KMS-11 (cell line): Measurements from ENCODE around the gene COL10A1.

Experiments used
- H2AFZ ChIP-seq: fragments of 200-600 bp; sonication (generic); 2 replicates; pipeline ENCODE4 v1.6.1; 2016; ENCODE audit warnings: antibody characterized with exemption, mixed run types, low read depth
- H3K27ac ChIP-seq: fragments of 200-600 bp; sonication (generic); 2 replicates; pipeline ENCODE4 v1.6.1; 2016; ENCODE audit warnings: mild to moderate bottlenecking, mixed run types
- H3K27me3 ChIP-seq: fragments of 200-600 bp; sonication (generic); 2 replicates; pipeline ENCODE4 v1.6.1; 2017; ENCODE audit warnings: mild to moderate bottlenecking, low read depth, mixed run types, moderate library complexity; ENCODE audit not compliant: insufficient read depth
- H3K36me3 ChIP-seq: fragments of 200-600 bp; sonication (generic); 2 replicates; pipeline ENCODE4 v1.6.1; 2017; ENCODE audit warnings: mild to moderate bottlenecking, mixed run types; ENCODE audit not compliant: insufficient read depth
- H3K4me1 ChIP-seq: fragments of 200-600 bp; sonication (generic); 2 replicates; pipeline ENCODE4 v1.6.1; 2016; ENCODE audit warnings: mild to moderate bottlenecking, low read depth, mixed run types; ENCODE audit not compliant: poor library complexity, severe bottlenecking
- H3K4me2 ChIP-seq: fragments of 200-600 bp; sonication (generic); 2 replicates; pipeline ENCODE4 v1.7.0; 2016; ENCODE audit warnings: mild to moderate bottlenecking, mixed run types
- H3K4me3 ChIP-seq: fragments of 200-600 bp; sonication (generic); IDR thresholded peaks from 2 replicates; pipeline ENCODE4 v1.6.1; 2017; ENCODE audit warnings: low read depth, low read length, mixed read lengths; ENCODE audit not compliant: insufficient read depth
- H3K79me2 ChIP-seq: fragments of 200-600 bp; sonication (generic); 2 replicates; pipeline ENCODE4 v1.6.1; 2016; ENCODE audit warnings: low read depth, mixed run types; ENCODE audit not compliant: insufficient read depth
- H3K9ac ChIP-seq: fragments of 200-600 bp; sonication (generic); 2 replicates; pipeline ENCODE4 v1.6.1; 2016; ENCODE audit warnings: mild to moderate bottlenecking, mixed run types
- H4K20me1 ChIP-seq: fragments of 200-600 bp; sonication (generic); 2 replicates; pipeline ENCODE4 v1.6.1; 2016; ENCODE audit warnings: mild to moderate bottlenecking, mixed run types; ENCODE audit not compliant: insufficient read depth
- TF ChIP-seq, protein P1 (sequence below): fragments of 200-600 bp; sonication (generic); conservative IDR thresholded peaks from 2 replicates; pipeline ENCODE4 v1.6.1; 2017; ENCODE audit warnings: low read depth, mild to moderate bottlenecking, antibody characterized with exemption, low read length, moderate library complexity, mixed read lengths

The COL10A1 gene

DNA sequence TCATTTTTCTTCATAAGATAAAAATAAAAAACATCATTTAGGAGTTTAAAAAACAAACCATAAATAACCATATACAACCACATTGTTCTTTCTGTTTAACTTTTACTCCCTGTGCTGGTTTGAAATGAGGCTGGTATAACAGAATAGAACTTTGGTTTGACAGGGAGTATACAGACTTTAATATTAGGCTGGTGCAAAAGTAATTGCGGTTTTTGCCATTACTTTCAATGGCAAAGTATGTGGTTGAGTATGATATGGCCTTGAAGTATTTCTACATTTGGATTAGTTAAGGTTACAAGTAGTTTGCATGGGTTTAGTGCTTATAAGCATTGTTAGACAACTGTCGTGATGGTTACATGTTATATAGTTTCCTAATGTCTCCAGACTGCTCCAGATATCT, 29.0 kb upstream of the COL10A1 start:
- Histone ChIP-seq H3K9ac (no peak overlapping the region), H3K4me2 (no peak overlapping the region), H3K79me2 (no peaks in the 10 kb centered on the region), H2AFZ (no peak overlapping the region), H3K36me3 (no peaks in the 10 kb centered on the region), H3K4me3 (no peak overlapping the region), H3K27me3 (no peaks in the 10 kb centered on the region), H4K20me1 (no peaks in the 10 kb centered on the region), H3K4me1 (no peaks in the 10 kb centered on the region), H3K27ac (no peak overlapping the region)
- TF ChIP-seq, protein P1, sequence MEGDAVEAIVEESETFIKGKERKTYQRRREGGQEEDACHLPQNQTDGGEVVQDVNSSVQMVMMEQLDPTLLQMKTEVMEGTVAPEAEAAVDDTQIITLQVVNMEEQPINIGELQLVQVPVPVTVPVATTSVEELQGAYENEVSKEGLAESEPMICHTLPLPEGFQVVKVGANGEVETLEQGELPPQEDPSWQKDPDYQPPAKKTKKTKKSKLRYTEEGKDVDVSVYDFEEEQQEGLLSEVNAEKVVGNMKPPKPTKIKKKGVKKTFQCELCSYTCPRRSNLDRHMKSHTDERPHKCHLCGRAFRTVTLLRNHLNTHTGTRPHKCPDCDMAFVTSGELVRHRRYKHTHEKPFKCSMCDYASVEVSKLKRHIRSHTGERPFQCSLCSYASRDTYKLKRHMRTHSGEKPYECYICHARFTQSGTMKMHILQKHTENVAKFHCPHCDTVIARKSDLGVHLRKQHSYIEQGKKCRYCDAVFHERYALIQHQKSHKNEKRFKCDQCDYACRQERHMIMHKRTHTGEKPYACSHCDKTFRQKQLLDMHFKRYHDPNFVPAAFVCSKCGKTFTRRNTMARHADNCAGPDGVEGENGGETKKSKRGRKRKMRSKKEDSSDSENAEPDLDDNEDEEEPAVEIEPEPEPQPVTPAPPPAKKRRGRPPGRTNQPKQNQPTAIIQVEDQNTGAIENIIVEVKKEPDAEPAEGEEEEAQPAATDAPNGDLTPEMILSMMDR = no peak

DNA sequence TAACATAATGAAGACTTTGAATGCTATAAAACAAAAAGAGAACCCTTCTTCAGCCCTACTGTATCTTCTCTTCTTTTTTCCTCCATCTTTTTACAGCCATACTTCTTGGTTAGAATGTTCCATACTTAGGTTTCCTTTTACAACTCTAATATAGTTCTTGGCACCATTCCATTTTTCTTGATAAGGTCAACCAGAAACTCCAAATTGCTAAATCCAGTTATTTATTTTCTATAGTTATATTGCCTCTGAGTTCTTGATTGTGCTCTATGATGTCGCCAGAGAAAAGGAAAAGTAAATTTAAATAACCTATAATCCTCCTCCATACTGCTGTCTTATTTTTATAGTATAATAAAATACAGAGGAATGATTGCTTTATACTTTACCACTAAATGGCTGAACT, 26.7 kb upstream of the COL10A1 start:
- H3K79me2 ChIP-seq = no peaks in the 10 kb centered on the region
- no peaks in the 10 kb centered on the region for H4K20me1 ChIP-seq
- no peak overlapping the region for H3K9ac ChIP-seq
- H3K27me3 ChIP-seq = no peaks in the 10 kb centered on the region
- no peak overlapping the region for H2AFZ ChIP-seq
- H3K36me3 ChIP-seq = no peaks in the 10 kb centered on the region
- H3K27ac ChIP-seq = no peak overlapping the region
- H3K4me1 ChIP-seq = no peaks in the 10 kb centered on the region
- no peak overlapping the region for H3K4me2 ChIP-seq
- H3K4me3 ChIP-seq = no peak overlapping the region
- TF ChIP-seq, protein P1 = no peak

DNA sequence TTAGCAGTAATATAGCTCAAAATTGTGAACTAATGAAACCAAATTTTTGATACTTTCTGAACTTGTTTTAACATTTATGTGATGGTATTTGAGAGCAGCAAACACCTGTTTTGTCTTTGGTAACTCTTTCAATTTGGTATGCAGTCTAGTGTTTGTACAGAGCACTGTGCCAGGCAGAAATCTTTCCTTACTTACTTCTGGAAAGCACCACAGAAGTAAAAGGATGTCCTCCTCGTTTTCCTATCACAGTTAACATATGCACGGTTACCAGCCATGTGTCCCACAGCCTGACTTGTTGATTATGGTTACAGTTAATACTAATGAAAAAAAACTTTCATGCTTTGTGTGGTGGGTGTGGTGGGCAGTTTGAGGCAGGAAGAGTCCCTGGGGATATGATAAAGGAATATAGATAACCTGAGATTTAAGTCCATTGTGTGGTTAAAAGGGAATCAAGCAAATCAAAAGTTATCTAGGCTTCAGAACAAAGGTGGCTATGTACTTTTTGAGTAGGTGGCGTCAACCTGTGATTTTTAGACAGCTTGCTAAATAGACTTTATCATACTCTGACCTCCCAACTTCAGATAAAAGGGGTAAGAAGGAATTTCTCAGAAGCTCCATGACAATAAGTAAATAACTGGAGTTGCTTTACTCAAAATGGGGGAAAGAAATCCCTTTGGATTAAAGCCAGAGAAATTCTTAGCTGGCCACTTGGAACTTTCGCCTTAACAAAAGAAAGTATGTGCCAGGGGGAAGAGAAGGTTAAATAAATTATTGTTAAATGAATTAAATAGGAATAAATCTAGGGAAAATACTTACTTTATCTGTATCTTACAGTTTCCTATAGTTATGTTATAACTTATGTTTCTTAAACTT, 20.1 kb upstream of the COL10A1 start:
- no peaks in the 10 kb centered on the region for H3K4me1 ChIP-seq
- H3K79me2 ChIP-seq = no peaks in the 10 kb centered on the region
- H3K27me3 ChIP-seq = no peaks in the 10 kb centered on the region
- no peak overlapping the region for H3K27ac ChIP-seq
- no peaks in the 10 kb centered on the region for H4K20me1 ChIP-seq
- no peak overlapping the region for H3K4me2 ChIP-seq
- TF ChIP-seq, protein P1 = no peak
- no peaks in the 10 kb centered on the region for H3K36me3 ChIP-seq
- no peak overlapping the region for H3K4me3 ChIP-seq
- no peak overlapping the region for H2AFZ ChIP-seq
- no peak overlapping the region for H3K9ac ChIP-seq

DNA sequence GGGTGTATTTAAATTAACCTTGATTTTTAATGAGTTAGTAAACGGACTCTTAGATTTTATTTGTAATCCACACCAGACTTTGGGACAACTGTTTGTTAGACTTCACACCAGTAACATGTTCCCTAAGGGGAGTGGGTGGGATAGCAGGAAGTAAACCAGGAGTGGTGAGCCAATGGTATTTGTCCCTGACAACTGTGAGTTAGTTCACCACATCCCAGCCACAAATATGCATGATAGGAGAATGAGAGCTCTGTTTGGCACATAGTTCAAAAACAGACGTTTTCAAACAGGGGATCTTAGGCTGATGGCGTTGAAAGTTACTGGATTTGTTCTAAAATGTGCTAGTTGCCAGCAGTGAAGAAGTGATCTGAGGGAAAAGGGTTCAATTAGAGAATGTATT, 18.7 kb upstream of the COL10A1 start:
- TF ChIP-seq, protein P1 = no peak
- Histone ChIP-seq H3K79me2 (no peaks in the 10 kb centered on the region), H2AFZ (no peak overlapping the region), H4K20me1 (no peaks in the 10 kb centered on the region), H3K4me2 (no peak overlapping the region), H3K4me3 (no peak overlapping the region), H3K27me3 (no peaks in the 10 kb centered on the region), H3K4me1 (no peaks in the 10 kb centered on the region), H3K9ac (no peak overlapping the region), H3K36me3 (no peaks in the 10 kb centered on the region), H3K27ac (no peak overlapping the region)
